ENCODE data around the gene GATA3.

DNA sequence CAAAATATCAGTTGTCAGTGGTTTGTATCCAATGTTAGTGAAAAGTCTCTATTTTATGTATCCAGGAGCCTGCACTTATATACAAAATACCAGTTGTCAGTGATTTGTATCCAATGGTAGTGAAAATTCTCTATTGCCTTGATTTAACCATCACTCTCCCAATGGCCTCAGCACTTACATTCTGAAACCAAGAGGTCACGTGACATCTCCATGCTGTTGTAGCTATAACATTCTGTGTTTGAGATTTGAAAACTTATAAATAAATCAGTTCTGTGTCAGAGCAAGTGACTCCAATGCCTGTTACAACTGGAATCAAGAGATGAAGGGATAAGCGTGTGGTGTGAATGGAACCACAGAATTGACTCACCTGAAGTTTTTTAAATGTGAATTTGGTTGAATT lies 30.6 kb upstream of the GATA3 start:
- TF ChIP-seq EZH2phosphoT487 (IDR thresholded peaks at IDR 0.05; ENCODE audit: low read depth, severe bottlenecking, unreplicated experiment): no peak
- TF ChIP-seq EZH2 (IDR thresholded peaks at IDR 0.05; ENCODE audit: borderline replicate concordance): no peak

Measured in hepatocyte (in vitro differentiated cells).